SKM-1 treated with dmso at 0.1 percent for 144 hours (cell line): Measurements from ENCODE around the gene MAST3.

Source experiments
- DNase-seq: peaks from one replicate; lab custom pipeline; 2025; ENCODE audit not compliant: unreplicated experiment; lab: John Stamatoyannopoulos, UW

Gene MAST3

GRCh38 chr19:18131841-18132596 lies 34.4 kb downstream of the MAST3 start:
- DNase-seq, result no peak

DNA sequence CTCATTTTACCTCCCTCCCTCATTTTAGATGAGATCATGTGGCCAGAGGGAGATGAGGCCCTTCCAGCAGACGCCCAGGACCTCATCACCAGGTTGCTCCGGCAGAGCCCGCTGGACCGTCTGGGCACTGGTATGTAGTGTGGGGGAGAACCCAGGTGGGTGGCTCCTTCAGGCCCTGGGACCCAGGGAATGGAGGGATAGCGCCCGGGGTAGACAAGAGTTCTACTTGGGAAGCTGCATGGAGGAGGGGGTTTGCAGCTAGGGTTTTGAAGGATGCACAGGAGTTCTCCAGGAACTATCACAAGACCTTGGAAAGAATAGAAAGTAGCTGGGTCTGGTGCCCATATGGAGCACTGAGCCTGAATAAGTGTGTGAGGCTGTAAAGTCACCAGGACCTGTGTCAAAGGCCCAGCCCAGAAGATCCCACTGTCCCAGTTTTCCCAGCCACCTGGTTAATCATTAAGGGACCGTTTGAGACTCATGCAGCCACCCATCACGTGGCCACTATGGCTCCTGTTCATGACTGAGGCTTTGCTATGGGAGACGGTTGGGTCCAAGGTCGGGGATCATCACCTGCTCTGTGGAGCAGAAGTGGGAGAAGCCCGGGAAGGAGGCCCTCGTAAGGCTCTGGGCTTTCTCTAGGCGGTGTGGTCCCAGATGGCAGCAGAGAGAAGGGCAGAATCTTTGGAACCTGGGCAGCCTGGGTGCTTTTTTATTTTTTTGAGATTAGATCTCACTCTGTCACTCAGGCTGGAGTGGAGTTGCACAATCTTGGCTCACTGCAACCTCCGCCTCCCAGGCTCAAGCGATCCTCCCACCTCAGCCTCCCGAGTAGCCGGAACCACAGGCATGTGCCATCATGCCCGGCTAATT lies 38.4 kb downstream of the MAST3 start:
- no peak for DNase-seq

GRCh38 chr19:18137242-18137641 lies 39.7 kb downstream of the MAST3 start:
- DNase-seq, result no peak

DNA sequence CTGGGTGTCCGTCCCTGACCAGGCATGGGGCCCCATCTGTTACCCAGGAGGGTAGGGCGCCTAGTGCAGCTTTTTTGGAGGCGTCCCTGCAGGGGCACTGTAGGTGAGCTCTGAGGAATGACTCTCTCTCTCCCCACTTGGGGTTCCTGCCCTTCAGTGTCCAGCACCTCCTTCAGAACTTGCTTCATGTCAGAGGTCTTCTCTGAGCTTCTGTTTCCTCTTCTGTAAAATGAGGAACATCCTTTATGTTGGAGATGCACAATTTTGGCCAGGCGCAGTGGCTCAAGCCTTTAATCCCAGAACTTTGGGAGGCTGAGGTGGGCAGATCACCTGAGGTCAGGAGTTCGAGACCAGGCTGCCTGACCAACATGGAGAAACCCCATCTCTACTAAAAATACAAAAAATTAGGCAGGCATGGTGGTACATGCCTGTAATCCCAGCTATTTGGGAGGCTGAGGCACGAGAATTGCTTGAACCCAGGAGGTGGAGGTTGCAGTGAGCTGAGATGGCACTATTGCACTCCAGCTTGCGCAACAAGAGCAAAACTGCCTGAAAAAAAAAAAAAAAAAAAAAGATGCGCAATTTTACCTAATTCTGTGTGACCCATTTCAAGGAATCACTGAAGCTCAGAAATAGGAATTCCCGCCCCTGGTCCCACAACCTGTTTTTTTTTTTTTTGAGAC lies 40.2 kb downstream of the MAST3 start:
- DNase-seq, result peak; percentile 25

GRCh38 chr19:18140473-18140872 lies 42.9 kb downstream of the MAST3 start:
- DNase-seq, result no peak

- DNase-seq, result no peak
Observed at GRCh38 chr19:18141031-18141430, 43.5 kb downstream of the MAST3 start.

GRCh38 chr19:18143902-18144301 lies 46.3 kb downstream of the MAST3 start:
- DNase-seq, result no peak

DNA sequence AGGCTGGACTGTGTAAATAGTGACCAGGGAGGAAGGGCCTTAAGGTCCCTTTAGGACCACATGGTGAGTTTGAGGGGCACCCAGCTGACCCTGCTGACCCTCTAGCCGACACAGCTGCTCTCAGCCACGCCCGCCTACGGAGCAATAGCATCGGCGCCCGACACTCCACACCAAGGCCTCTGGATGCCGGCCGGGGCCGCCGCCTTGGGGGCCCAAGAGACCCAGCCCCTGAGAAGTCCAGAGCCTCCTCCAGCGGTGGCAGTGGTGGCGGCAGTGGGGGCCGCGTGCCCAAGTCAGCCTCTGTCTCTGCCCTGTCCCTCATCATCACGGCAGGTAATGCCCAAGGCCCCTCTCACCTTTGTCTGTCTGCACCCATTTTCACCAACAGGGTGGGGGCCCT lies 46.8 kb downstream of the MAST3 start:
- no peak for DNase-seq

DNA sequence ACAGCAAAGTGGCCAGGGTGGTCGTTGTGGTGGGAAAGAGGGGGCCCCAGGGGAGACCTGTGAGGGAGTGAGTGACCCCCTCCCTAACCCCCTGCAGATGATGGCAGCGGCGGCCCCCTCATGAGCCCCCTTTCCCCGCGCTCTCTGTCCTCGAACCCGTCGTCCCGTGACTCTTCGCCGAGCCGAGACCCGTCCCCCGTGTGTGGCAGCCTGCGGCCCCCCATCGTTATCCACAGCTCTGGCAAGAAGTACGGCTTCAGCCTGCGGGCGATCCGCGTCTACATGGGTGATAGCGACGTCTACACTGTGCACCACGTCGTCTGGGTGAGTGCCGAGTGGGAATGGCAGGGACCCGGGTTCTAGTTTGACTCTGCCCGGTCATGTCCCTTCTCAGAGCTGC lies 47.3 kb downstream of the MAST3 start:
- DNase-seq, result no peak

DNA sequence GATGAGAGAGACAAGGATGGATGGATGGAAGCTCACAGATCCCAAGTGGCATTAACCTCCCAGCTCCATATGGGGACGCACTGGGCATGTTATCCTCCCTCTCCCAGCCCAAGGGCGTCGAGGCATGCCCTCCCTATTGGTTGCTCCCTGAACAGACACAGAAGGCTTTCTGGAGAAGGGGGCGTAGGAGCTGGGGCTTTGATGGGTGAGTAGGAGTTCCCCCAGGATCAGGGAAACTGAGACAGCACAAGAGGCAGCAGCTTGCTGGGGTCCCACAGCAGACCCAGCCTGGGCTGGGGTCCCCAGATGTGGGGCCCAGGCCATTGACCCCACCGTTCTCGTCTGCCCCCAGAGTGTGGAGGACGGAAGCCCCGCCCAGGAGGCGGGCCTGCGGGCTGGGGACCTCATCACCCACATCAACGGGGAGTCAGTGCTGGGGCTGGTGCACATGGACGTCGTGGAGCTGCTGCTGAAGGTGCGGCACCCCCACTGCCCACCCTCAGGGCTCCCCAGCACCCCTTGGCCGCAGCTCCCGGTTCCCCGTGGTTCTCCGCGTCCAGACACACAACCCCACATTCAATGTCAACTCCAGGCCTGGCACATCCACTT lies 47.9 kb downstream of the MAST3 start:
- DNase-seq, result no peak

GRCh38 chr19:18147396-18147795 lies 49.8 kb downstream of the MAST3 start:
- no peak for DNase-seq

DNA sequence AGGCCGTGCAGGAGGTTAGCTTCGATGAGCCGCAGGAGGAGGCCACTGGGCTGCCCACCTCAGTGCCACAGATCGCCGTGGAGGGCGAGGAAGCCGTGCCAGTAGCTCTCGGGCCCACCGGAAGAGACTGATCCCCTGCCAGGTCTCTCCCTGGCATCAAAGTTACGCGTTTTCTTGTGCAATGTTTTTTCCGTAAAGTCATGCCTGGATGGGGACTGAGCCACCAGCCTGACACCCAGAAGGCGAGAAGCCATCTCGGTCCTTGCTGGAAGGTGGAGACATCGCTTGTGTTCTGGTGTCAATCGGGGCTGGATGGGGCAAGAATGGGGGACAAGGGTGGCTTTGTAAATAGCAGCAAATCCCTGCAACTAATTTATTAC lies 52.0 kb downstream of the MAST3 start:
- DNase-seq, result no peak

- no peak for DNase-seq
Observed at GRCh38 chr19:18150776-18151624, 53.4 kb downstream of the MAST3 start.

DNA sequence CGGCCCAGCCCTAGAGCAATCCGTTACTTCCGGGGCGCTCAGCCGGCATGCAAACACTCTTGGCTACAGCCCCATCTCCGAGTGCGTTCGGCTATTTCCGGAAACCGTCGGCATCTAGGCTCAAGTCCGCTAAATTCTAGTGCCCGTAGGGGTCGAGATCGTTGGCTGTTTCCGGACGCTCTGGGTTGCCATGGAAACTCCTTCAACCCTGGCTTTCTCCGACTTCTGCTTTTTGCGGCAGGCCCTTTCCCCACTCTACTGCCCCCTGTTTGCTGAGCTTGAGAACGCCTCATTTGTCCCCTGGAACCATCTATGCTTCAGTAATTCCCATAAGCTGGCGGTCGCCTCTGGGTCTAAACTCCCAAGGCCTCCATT lies 54.9 kb downstream of the MAST3 start:
- peak; percentile 99 for DNase-seq

DNA sequence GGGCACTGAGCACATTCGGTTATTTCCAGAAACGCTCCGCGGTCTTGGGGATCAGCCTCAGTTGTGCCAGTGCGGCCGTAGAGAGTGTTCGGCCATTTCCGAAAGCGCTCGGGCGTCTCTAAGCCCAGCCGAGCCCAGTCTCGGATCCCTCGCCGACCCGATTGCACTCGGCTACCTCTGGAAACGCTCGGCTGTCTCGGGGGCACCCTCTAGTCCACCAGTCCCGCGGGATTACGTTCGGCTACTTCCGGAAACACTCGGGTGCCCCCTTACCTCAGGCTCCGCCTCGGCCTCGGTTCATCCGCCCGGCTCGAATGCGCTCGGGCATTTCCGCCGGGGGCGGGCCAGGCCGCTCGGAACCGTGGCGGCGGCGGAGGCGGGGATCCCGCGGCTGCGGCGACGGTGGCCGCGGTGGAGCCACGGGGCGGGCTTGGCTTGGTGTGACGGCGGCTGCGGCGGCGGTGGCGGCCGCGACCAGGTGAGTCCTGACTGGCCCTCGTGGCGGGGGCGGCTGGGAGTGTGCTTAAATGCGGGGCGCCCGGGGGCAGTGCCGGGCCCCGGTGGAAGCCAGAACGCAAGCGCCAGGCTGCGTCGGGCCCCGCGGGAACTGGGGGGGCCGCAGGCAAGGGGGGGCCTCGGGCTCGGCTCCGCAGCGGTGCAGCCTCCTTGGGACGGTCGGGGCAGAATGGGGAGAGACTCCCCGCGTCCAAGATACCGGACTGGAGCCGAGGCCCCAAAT lies 55.4 kb downstream of the MAST3 start, which contains the start of gene PIK3R2:
PIK3R2 (plus strand) TSS at position 347 of the 739 bp plus-strand sequence. CDS start 2,717 bp downstream, outside the sequence.
- peak; percentile 97 for DNase-seq

DNA sequence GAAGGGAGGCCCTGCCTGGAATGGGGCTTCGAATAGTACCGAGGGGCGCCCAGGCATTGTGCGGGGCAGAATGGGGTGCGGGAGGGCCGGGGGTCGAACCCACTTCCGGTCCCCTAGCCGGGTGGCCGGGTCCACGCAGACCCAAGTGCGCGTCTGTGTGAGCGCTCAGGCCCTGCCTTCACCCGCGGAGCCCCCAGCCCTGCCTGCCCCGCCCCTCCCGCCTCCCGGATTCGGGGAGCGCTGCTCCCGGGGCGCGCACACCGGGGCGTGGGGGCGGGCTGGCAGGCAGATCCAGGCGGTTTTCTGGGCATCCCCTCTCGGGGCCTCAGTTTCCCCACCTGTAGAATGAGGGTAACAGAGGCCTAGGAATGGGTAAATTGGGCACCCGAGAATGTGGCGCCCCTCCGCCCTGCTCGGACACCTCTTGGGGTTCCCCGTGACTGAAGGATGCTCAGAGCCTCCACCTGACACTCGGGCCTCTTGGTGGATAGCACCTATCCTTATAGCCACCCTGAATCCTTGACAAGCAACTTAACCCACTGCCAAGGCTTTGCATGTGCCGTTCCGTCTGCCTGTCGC lies 56.1 kb downstream of the MAST3 start:
- DNase-seq, result no peak

DNA sequence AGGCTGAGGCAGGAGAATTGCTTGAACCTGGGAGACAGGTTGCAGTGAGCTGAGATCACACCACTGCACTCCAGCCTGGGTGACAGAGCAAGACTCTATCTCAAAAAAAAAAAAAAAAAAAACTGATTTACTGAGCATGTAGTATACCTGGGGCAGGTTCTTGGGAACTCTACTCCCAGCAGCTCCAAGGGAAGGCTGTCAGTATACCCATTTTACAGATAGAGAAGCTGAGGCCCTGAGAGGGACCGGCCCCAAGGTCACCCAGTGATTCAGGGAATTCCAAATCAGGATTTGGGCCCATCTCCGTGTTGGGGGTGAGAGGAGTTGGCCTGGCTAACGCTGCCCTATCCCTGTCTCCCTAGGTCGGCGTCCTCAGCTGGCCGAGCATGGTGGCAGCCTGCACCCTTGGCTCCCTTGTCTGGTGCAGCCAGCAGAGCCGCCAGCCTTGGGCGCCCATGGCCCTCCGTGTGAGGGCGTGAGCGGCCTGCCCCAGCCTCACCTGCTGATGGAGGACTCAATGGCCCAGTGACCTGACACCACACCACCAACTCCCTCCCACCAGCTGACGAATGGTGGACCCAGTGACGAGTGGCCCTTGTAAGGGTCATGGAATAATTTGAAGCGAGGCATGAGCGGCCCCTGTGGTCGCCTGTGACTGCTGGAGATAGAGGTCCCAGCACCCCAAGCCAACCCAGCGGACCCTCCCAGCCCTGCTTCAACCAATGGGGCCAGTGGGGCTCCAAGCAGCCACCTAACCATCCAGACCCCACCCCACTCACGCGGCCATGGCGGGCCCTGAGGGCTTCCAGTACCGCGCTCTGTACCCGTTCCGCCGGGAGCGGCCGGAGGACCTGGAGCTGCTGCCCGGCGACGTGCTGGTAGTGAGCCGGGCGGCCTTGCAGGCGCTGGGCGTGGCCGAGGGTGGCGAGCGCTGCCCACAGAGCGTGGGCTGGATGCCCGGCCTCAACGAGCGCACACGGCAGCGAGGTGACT lies 57.8 kb downstream of the MAST3 start:
- no peak for DNase-seq

GRCh38 chr19:18156268-18156667 lies 58.7 kb downstream of the MAST3 start:
- no peak for DNase-seq
